SU-DHL-6 (cell line): ENCODE measurements around the gene MIPEP.

ENCODE experiments used
- CTCF ChIP-seq: fragments of 200-600 bp; sonication (generic); IDR thresholded peaks from one replicate; pipeline ENCODE4 v1.5.1; 2017; ENCODE audit warnings: antibody characterized with exemption, mild to moderate bottlenecking, low read length, moderate library complexity; ENCODE audit not compliant: insufficient read depth, poor library complexity, severe bottlenecking
- EZH2phosphoT487 ChIP-seq: fragments of 200-600 bp; sonication (generic), shearing (Covaris generic); conservative IDR thresholded peaks from 2 replicates; pipeline ENCODE4 v1.6.1; 2018; ENCODE audit warnings: mild to moderate bottlenecking, antibody characterized with exemption, low read length, moderate library complexity, mixed read lengths

- no peak for TF ChIP-seq EZH2phosphoT487
- no peak for TF ChIP-seq CTCF
Measured at GRCh38 chr13:23848646-23849141, 40.5 kb downstream of the MIPEP start.
